Endothelial cell of umbilical vein (primary cell): ENCODE results near the gene PTPRU. TPM values are rescaled to one million over a fixed set of nuclear protein-coding genes. Genes with fewer than 3 reads are reported as not detected.

ENCODE experiments used
- BruUV-seq: library from RNA; stranded (reverse); fragments of 400-500 nt; replicated peaks from 2 replicates; lab custom pipeline; 2021; lab: Mats Ljungman, UMichigan
- CTCF ChIA-PET: fragments of 300-600, 350-600 bp; sonication (Branson Sonifier 250); formaldehyde crosslinking; loops from one replicate; lab custom pipeline; 2021; ENCODE audit warnings: antibody characterized with exemption, inconsistent platforms; lab: Charles Lee
- POLR2A ChIA-PET: fragments of 300-600, 350-600 bp; sonication (Branson Sonifier 250); formaldehyde crosslinking; loops from one replicate; lab custom pipeline; 2021; ENCODE audit warnings: antibody characterized with exemption, inconsistent platforms; lab: Charles Lee
- DNase-seq: peaks from one replicate; pipeline ENCODE4 v3.0.0-alpha.2; 2011; ENCODE audit warnings: low read depth, low spot score
- FAIRE-seq: peaks from 2 replicates; lab custom pipeline; 2011; peaks lifted over from hg19 to GRCh38; lab: Jason Lieb, UNC
- H2AFZ ChIP-seq: 2 replicates; pipeline ENCODE4 v1.6.0; 2012; ENCODE audit warnings: low read depth, low read length, control low read depth, inconsistent platforms
- H3K27ac ChIP-seq: 2 replicates; pipeline ENCODE4 v1.5.1; 2011; ENCODE audit warnings: low read depth, mild to moderate bottlenecking, control low read depth, low read length, moderate library complexity; ENCODE audit not compliant: insufficient read depth
- H3K27me3 ChIP-seq, 2 experiments: 2 replicates each; pipeline versions ENCODE4 v1.6.0 to v1.6.1; 2011; ENCODE audit warnings: low read length in 2 of 2, mixed read lengths in 1 of 2; ENCODE audit not compliant: control insufficient read depth in 2 of 2, insufficient read depth in 2 of 2
- H3K36me3 ChIP-seq, 2 experiments: 2 replicates in 1 of 2; 3 replicates in 1 of 2; pipeline ENCODE4 v1.5.1; 2011; ENCODE audit warnings: low read length in 2 of 2, mild to moderate bottlenecking in 1 of 2, moderate library complexity in 1 of 2; ENCODE audit not compliant: control insufficient read depth in 2 of 2, insufficient read depth in 2 of 2; ENCODE audit errors: extremely low read depth in 1 of 2
- H3K4me1 ChIP-seq: 3 replicates; pipeline ENCODE4 v1.5.1; 2011; ENCODE audit warnings: mild to moderate bottlenecking, low read length; ENCODE audit not compliant: control insufficient read depth, insufficient read depth; ENCODE audit errors: extremely low read depth
- H3K4me2 ChIP-seq: 2 replicates; pipeline ENCODE4 v1.6.1; 2011; ENCODE audit warnings: low read length, control low read depth, mixed read lengths; ENCODE audit not compliant: insufficient read depth
- H3K4me3 ChIP-seq, 3 experiments: fragments of 200-600 bp in 1 of 3; sonication (generic), shearing (Covaris generic) in 1 of 3; replicated peaks in 1 of 3; 2 replicates each; pipeline ENCODE4 v1.5.1; 2011 to 2016; ENCODE audit warnings: control low read depth in 3 of 3, low read length in 3 of 3, mild to moderate bottlenecking in 2 of 3, inconsistent platforms in 1 of 3, low read depth in 1 of 3, moderate library complexity in 1 of 3; ENCODE audit not compliant: insufficient read depth in 1 of 3
- H3K79me2 ChIP-seq: 2 replicates; pipeline ENCODE4 v1.6.0; 2012; ENCODE audit warnings: low read length, inconsistent platforms; ENCODE audit not compliant: control insufficient read depth, insufficient read depth
- H3K9ac ChIP-seq: replicated peaks from 2 replicates; pipeline ENCODE3; 2011; ENCODE audit warnings: low read length, control low read depth; ENCODE audit not compliant: insufficient read depth; ENCODE audit errors: extremely low read depth
- H3K9me1 ChIP-seq: replicated peaks from 3 replicates; pipeline ENCODE4 v1.6.0; 2011; ENCODE audit warnings: mild to moderate bottlenecking, low read length; ENCODE audit not compliant: control insufficient read depth, insufficient read depth; ENCODE audit errors: extremely low read depth
- H3K9me3 ChIP-seq: replicated peaks from 2 replicates; pipeline ENCODE4 v1.5.1; 2012; ENCODE audit warnings: low read length, inconsistent platforms; ENCODE audit not compliant: control insufficient read depth, insufficient read depth
- H4K20me1 ChIP-seq: replicated peaks from 2 replicates; pipeline ENCODE3; 2011; ENCODE audit warnings: mild to moderate bottlenecking, low read length; ENCODE audit not compliant: control insufficient read depth, insufficient read depth; ENCODE audit errors: extremely low read depth
- EZH2 ChIP-seq: IDR thresholded peaks from 2 replicates; pipeline ENCODE4 v1.6.1; 2012; ENCODE audit warnings: borderline replicate concordance, low read depth, mild to moderate bottlenecking, moderate library complexity, low read length, inconsistent platforms; ENCODE audit not compliant: severe bottlenecking
- FOS ChIP-seq: IDR thresholded peaks from 2 replicates; pipeline ENCODE4 v1.6.1; 2011; ENCODE audit warnings: mild to moderate bottlenecking, low read length, moderate library complexity, borderline replicate concordance; ENCODE audit not compliant: insufficient read depth
- GATA2 ChIP-seq: IDR thresholded peaks from 2 replicates; pipeline ENCODE4 v1.7.0; 2011; ENCODE audit warnings: low read depth, mild to moderate bottlenecking, moderate library complexity, mixed read lengths, low read length; ENCODE audit not compliant: insufficient read length, insufficient read depth
- JUN ChIP-seq: IDR thresholded peaks from 2 replicates; pipeline ENCODE4 v1.6.1; 2011; ENCODE audit warnings: borderline replicate concordance, low read depth; ENCODE audit not compliant: insufficient read length, insufficient read depth
- MYC ChIP-seq: IDR thresholded peaks from one replicate; pipeline ENCODE4 v1.6.1; 2011; ENCODE audit warnings: mild to moderate bottlenecking, low read depth, low read length
- POLR2A ChIP-seq: IDR thresholded peaks from 2 replicates; pipeline ENCODE4 v1.6.1; 2012; ENCODE audit warnings: low read depth, mild to moderate bottlenecking, control low read depth, low read length
- POLR2AphosphoS5 ChIP-seq: IDR thresholded peaks from 2 replicates; pipeline ENCODE4 v1.6.1; 2012; ENCODE audit warnings: low read depth, mild to moderate bottlenecking, control low read depth, low read length, moderate library complexity; ENCODE audit not compliant: insufficient read depth
- dilution Hi-C: fragments of 300-500 bp; cut with MboI; formaldehyde crosslinking; loops from one replicate; pipeline ENCODE4 v1.15.0; 2019; ENCODE audit warnings: low sequenced_read_pairs; ENCODE audit not compliant: extremely low pct_ligation_motif_present
- intact Hi-C: fragments of 100-400 bp; cut with micrococcal nuclease; formaldehyde crosslinking; loops from one replicate; pipeline ENCODE4 v1.10.0; 2022
- polyA plus RNA-seq, 4 experiments: library from polyadenylated mRNA; depleted of rRNA in 3 of 4; stranded (reverse) in 3 of 4; unstranded in 1 of 4; fragments of >200 nt; gene quantifications; 2 replicates each; pipeline versions ENCODE4 v1.2.1 to v1.2.3, GENCODE V29; 2011 to 2012; ENCODE audit warnings: missing spikeins in 1 of 4
- total RNA-seq: library from RNA; stranded (reverse); gene quantifications from 2 replicates; pipeline ENCODE4 v1.2.3, GENCODE V29; 2021
- TF ChIP-seq, protein P1 (sequence below), 2 donors: IDR thresholded peaks; 1 replicate in 1 of 2; 2 replicates in 1 of 2; pipeline ENCODE4 v1.5.1; 2011; ENCODE audit warnings: low read length in 2 of 2, mild to moderate bottlenecking in 2 of 2, moderate library complexity in 2 of 2, control low read depth in 1 of 2, inconsistent platforms in 1 of 2, low read depth in 1 of 2; ENCODE audit not compliant: insufficient read depth in 1 of 2; ENCODE audit errors: extremely low read depth in 1 of 2
- TF ChIP-seq, protein P2 (sequence below): IDR thresholded peaks from 2 replicates; pipeline ENCODE4 v1.6.1; 2011; ENCODE audit not compliant: insufficient read depth, insufficient read length

PTPRU gene
- total and polyA plus RNA-seq, 2 donors (not counting 3 experiments of a cell fraction or from before 2014, with no cell fraction given) = 0.58 to 2.6 TPM

DNA sequence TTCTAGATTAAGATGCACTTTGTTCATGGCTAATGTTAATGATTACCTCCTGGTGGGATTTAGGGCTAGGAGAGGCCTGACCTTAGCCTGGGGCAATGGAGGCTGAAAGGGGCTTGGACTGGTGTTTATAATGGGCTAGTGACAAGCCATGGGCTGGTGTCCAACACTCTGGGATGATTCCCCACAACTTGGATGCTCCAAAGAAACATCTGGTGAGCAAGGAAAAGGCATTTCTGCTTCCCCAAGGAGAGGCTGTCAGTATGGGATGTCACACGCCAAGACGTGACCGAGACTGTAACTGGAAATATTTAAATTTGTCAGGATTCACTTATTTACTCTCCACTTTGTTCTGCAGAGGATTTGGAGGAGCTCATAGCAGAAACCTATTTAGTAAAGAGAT, 45.2 kb downstream of the PTPRU start:
- Histone ChIP-seq H3K79me2 (no peaks in the 10 kb centered on the region), H3K4me2 (no peak overlapping the region), H3K4me3 (no peak overlapping the region), H4K20me1 (no peaks in the 10 kb centered on the region), H3K9ac (no peak overlapping the region), H3K4me1 (no peaks in the 10 kb centered on the region), H3K9me1 (no peaks in the 10 kb centered on the region), H2AFZ (no peak overlapping the region), H3K36me3 (no peaks in the 10 kb centered on the region), H3K27ac (no peak overlapping the region), H3K9me3 (no peaks in the 10 kb centered on the region), H3K27me3 (no peaks in the 10 kb centered on the region)
- dilution Hi-C loops (no loop called here), intact Hi-C loops (no loop called here)
- DNase-seq (no peak), FAIRE-seq (no peak)
- TF ChIP-seq JUN = no peak
- TF ChIP-seq, protein P1, sequence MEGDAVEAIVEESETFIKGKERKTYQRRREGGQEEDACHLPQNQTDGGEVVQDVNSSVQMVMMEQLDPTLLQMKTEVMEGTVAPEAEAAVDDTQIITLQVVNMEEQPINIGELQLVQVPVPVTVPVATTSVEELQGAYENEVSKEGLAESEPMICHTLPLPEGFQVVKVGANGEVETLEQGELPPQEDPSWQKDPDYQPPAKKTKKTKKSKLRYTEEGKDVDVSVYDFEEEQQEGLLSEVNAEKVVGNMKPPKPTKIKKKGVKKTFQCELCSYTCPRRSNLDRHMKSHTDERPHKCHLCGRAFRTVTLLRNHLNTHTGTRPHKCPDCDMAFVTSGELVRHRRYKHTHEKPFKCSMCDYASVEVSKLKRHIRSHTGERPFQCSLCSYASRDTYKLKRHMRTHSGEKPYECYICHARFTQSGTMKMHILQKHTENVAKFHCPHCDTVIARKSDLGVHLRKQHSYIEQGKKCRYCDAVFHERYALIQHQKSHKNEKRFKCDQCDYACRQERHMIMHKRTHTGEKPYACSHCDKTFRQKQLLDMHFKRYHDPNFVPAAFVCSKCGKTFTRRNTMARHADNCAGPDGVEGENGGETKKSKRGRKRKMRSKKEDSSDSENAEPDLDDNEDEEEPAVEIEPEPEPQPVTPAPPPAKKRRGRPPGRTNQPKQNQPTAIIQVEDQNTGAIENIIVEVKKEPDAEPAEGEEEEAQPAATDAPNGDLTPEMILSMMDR (IDR thresholded peaks at IDR 0.05; ENCODE audit: extremely low read depth in 1 of 2, insufficient read depth in 1 of 2, low read depth in 1 of 2, low read length in 2 of 2) = no peak
- TF ChIP-seq FOS = no peak
- ChIA-PET POLR2A (no interaction called here), CTCF (no interaction called here)
- BruUV-seq = no TSS peak

DNA sequence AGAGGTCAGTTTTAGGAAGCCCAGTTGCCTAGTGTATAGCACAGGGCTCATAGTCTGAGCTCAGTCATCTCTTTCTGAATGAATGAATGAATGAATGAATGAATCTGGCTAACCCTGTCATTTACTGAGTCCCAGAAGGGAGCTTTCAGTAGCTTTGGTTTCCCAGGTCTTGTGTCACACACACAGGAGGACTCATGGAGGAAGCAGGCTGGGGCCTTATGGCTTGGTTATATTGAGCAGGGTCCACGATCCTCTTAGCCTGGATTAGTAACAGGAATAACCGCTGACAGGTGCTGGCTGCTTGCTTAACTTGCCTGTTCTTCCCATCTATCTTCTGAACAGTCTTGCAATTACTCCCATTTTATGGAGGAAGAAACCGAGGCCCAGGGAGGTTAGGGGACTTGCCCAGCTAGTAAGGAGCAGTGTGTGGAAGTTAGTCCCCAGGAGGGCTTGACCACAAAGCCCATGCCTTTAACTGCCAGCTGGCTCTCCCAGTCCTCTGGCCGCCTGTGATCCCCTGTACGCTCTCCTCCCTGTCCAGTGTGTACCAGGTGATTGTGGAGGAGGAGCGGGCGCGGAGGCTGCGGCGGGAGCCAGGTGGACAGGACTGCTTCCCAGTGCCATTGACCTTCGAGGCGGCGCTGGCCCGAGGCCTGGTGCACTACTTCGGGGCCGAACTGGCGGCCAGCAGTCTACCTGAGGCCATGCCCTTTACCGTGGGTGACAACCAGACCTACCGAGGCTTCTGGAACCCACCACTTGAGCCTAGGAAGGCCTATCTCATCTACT, 46.0 kb downstream of the PTPRU start:
- no peaks in the 10 kb centered on the region for H3K4me1 ChIP-seq
- no TSS peak for BruUV-seq
- no peaks in the 10 kb centered on the region for H4K20me1 ChIP-seq
- no peaks in the 10 kb centered on the region for H3K27me3 ChIP-seq
- FAIRE-seq (no peak), DNase-seq (no peak)
- H3K27ac ChIP-seq = no peak overlapping the region
- no peaks in the 10 kb centered on the region for H3K9me3 ChIP-seq
- no peaks in the 10 kb centered on the region for H3K79me2 ChIP-seq
- H3K9me1 ChIP-seq = no peaks in the 10 kb centered on the region
- no peak overlapping the region for H3K4me2 ChIP-seq
- no peak for TF ChIP-seq POLR2AphosphoS5
- no peak for TF ChIP-seq MYC
- no peak for TF ChIP-seq FOS
- no peak for TF ChIP-seq JUN
- no peak for TF ChIP-seq EZH2
- TF ChIP-seq, protein P1 (IDR thresholded peaks at IDR 0.05; ENCODE audit: extremely low read depth in 1 of 2, insufficient read depth in 1 of 2, low read depth in 1 of 2, low read length in 2 of 2) = no peak
- no peak for TF ChIP-seq POLR2A
- TF ChIP-seq GATA2 = no peak
- TF ChIP-seq, protein P2, sequence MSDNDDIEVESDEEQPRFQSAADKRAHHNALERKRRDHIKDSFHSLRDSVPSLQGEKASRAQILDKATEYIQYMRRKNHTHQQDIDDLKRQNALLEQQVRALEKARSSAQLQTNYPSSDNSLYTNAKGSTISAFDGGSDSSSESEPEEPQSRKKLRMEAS = no peak
- no peak overlapping the region for H2AFZ ChIP-seq
- H3K36me3 ChIP-seq = no peaks in the 10 kb centered on the region
- intact Hi-C loops (no loop called here), dilution Hi-C loops (no loop called here)
- no peak overlapping the region for H3K9ac ChIP-seq
- POLR2A ChIA-PET = no interaction called here
- no peak overlapping the region for H3K4me3 ChIP-seq
- CTCF ChIA-PET = no interaction called here
